ENCODE results near the gene ANKHD1. TPM values are rescaled to one million over a fixed set of nuclear protein-coding genes. Genes with fewer than 3 reads are reported as not detected.

Gene ANKHD1
- total RNA-seq, 1 donor from 2014 or later, result 120 TPM

GRCh38 chr5:140360101-140360500 lies 41.5 kb upstream of the ANKHD1 start, which contains the start of gene SLC4A9:
SLC4A9 (plus strand) TSS chr5:140360194; CDS start chr5:140360237, 43 bp downstream.
- H3K4me1 ChIP-seq, result peaks cover 11% of the 10 kb centered on the region
- TF ChIP-seq CTCF (IDR thresholded peaks at IDR 0.05), result no peak
- H3K9me3 ChIP-seq, result no peaks in the 10 kb centered on the region
- no peak within 1 kb of the TSS for H3K4me3 ChIP-seq
- H3K36me3 ChIP-seq, result no peaks in the 10 kb centered on the region
- DNase-seq (no peak), ATAC-seq (no peak)
- intact Hi-C loops (cut with DNase I), result no loop called here
- H3K27ac ChIP-seq, result no peak within 1 kb of the TSS
- H3K27me3 ChIP-seq, result no peaks in the 10 kb centered on the region

GRCh38 chr5:140360681-140361479 lies 40.8 kb upstream of the ANKHD1 start:
- Histone ChIP-seq H3K9me3 (no peaks in the 10 kb centered on the region), H3K4me3 (no peak overlapping the region), H3K27me3 (no peaks in the 10 kb centered on the region), H3K4me1 (peaks cover 11% of the 10 kb centered on the region), H3K27ac (no peak overlapping the region), H3K36me3 (no peaks in the 10 kb centered on the region)
- no peak for TF ChIP-seq CTCF (IDR thresholded peaks at IDR 0.05)
- DNase-seq (no peak), ATAC-seq (no peak)
- intact Hi-C loops (cut with DNase I), result no loop called here

- Histone ChIP-seq H3K27me3 (no peaks in the 10 kb centered on the region), H3K27ac (no peak overlapping the region), H3K36me3 (no peaks in the 10 kb centered on the region), H3K4me1 (peaks cover 11% of the 10 kb centered on the region), H3K9me3 (no peaks in the 10 kb centered on the region), H3K4me3 (no peak overlapping the region)
- no peak for ATAC-seq
- no peak for DNase-seq
- intact Hi-C loops (cut with DNase I), result no loop called here
- no peak for TF ChIP-seq CTCF (IDR thresholded peaks at IDR 0.05)
Measured at GRCh38 chr5:140361901-140362300, 39.7 kb upstream of the ANKHD1 start.

GRCh38 chr5:140362311-140362710 lies 39.3 kb upstream of the ANKHD1 start:
- no peaks in the 10 kb centered on the region for H3K27me3 ChIP-seq
- no peak overlapping the region for H3K27ac ChIP-seq
- H3K36me3 ChIP-seq, result no peaks in the 10 kb centered on the region
- peaks cover 9% of the 10 kb centered on the region for H3K4me1 ChIP-seq
- no peaks in the 10 kb centered on the region for H3K9me3 ChIP-seq
- intact Hi-C loops (cut with DNase I), result no loop called here
- no peak for TF ChIP-seq CTCF (IDR thresholded peaks at IDR 0.05)
- no peak for DNase-seq
- no peak for ATAC-seq
- no peak overlapping the region for H3K4me3 ChIP-seq

GRCh38 chr5:140362875-140363630 lies 38.6 kb upstream of the ANKHD1 start:
- DNase-seq, result peak; percentile 92
- Histone ChIP-seq H3K36me3 (no peaks in the 10 kb centered on the region), H3K4me1 (peaks cover 3% of the 10 kb centered on the region), H3K27ac (no peak overlapping the region), H3K4me3 (no peak overlapping the region), H3K9me3 (no peaks in the 10 kb centered on the region), H3K27me3 (no peaks in the 10 kb centered on the region)
- peak; percentile 90 for ATAC-seq
- intact Hi-C loops (cut with DNase I), result no loop called here
- TF ChIP-seq CTCF (IDR thresholded peaks at IDR 0.05), result peak; percentile 94
